ENCODE measurements around the gene GALK1. TPM values are rescaled to one million over a fixed set of nuclear protein-coding genes. Genes with fewer than 3 reads are reported as not detected.

The GALK1 gene
- total RNA-seq, 1 donor from 2014 or later: 20.2 TPM

DNA sequence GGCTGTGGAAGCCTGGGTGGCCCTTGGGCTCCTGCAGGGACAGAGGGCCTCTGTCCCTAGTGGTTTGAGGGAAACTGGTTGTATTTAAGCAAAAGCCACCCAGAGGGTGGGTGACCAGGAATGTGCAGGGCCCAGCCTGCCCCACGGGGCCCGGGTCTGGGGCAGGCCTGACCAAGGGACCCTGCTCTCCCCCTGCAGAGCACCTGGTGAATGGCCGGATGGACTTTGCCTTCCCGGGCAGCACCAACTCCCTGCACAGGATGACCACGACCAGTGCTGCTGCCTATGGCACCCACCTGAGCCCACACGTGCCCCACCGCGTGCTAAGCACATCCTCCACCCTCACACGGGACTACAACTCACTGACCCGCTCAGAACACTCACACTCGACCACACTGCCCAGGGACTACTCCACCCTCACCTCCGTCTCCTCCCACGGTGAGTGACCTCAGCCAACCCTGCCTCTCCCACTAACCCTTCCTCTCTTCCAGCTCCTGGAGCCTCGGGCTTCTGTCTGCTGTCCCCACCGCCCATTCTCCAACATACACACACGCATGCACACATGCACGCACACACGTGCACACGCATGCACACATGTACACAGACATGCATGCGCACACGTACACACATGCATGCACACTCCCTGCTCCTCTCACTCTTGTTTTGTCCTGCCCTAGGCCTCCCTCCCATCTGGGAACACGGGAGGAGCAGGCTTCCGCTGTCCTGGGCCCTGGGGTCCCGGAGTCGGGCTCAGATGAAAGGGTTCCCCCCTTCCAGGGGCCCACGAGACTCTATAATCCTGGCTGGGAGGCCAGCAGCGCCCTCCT lies 10.4 kb downstream of the GALK1 start:
- DNase-seq (no peak), ATAC-seq (no peak)
- intact Hi-C loops (cut with micrococcal nuclease): loop anchor here (5.0 kb wide), 1 partner anchor 82 kb away; no protein-coding TSS in a partner anchor

DNA sequence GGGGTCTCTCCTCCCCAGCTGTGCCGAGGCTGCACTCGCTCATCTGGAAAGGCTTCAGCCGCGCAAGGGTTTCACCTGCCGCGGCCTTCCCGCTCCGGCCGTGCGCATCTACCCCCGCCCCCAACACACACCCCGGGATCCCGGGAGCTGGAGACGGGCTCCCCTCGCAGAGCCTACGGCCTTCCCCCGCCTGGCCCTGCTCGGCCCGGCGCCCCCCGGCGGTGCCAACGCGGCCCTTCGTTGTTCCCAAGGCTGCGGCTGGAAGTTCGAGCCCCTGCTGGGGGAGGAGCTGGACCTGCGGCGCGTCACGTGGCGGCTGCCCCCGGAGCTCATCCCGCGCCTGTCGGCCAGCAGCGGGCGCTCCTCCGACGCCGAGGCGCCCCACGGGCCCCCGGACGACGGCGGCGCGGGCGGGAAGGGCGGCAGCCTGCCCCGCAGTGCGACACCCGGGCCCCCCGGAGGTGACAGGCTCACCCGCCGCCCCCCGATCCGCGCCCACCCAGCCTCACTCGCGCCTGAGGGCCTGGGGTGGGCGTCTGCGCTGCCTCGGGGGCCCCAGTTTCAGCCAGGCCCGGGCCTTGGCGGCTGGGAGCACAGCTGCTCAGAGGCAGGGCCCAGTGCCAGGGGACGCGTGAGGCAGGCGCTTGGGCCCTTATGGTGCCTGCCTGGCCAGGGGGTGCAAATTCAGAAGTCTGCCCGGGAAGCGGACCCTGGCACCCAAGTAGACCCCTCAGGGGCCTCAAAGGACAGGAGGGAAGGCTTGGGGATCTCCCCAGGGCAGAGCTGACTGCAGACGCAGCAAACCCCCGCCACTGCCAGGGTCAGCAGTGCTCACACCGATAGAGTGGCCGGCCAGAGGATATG lies 11.2 kb downstream of the GALK1 start:
- DNase-seq: peak; percentile 89
- intact Hi-C loops (cut with micrococcal nuclease): loop anchor here (5.0 kb wide), 1 partner anchor 81 kb away; no protein-coding TSS in a partner anchor
- peak; percentile 79 for ATAC-seq

DNA sequence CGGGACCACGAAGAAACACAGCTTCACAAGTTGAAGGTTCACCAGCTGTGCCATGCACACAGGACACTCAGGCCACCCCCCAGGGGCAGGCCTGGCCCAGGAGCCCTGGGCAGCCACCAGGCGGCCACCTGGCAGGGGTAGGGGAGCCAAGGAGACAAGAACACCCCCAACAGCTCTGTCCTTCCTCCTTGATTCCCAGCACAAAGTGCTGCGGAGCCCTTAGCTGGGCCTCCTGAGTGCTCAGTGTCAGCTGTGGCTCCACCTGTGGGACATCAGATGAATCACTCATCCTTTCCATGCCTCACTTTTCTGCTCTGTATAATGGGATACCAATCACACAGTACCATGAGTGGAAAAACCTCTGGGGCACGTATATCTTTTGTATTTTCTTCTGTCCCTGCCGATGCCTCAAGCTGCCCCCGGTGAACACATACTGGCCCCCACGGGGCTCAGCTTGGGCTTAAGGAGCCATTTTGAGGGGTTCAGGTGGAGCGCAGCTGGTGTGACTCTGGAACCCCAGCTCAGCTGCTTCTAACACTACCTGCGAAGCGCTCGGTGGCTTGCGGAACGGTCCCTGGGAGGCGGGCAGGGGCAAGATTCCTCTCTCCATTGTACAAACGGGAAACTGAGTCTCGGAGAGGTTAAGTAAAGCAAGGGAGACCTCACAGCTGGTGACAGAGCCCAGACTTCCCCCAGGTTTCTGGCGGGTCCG lies 12.0 kb downstream of the GALK1 start:
- ATAC-seq (no peak), DNase-seq (no peak)
- intact Hi-C loops (cut with micrococcal nuclease): loop anchor here (5.0 kb wide), 1 partner anchor 81 kb away; no protein-coding TSS in a partner anchor

DNA sequence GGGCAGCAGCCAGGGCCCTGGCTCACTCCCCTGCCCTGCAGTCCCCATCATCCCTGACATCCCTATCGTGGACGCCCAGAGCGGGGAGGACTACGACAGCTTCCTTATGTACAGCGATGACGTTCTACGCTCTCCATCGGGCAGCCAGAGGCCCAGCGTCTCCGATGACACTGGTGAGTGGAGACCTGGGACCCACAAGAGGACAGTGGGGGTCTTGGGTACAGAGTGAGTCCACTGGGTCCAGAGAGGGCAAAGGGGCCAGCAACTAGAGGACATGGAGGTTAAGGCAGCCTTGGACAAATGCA lies 12.6 kb downstream of the GALK1 start:
- DNase-seq (no peak), ATAC-seq (no peak)
- intact Hi-C loops (cut with micrococcal nuclease): loop anchor here (5.0 kb wide), 1 partner anchor 80 kb away; no protein-coding TSS in a partner anchor

DNA sequence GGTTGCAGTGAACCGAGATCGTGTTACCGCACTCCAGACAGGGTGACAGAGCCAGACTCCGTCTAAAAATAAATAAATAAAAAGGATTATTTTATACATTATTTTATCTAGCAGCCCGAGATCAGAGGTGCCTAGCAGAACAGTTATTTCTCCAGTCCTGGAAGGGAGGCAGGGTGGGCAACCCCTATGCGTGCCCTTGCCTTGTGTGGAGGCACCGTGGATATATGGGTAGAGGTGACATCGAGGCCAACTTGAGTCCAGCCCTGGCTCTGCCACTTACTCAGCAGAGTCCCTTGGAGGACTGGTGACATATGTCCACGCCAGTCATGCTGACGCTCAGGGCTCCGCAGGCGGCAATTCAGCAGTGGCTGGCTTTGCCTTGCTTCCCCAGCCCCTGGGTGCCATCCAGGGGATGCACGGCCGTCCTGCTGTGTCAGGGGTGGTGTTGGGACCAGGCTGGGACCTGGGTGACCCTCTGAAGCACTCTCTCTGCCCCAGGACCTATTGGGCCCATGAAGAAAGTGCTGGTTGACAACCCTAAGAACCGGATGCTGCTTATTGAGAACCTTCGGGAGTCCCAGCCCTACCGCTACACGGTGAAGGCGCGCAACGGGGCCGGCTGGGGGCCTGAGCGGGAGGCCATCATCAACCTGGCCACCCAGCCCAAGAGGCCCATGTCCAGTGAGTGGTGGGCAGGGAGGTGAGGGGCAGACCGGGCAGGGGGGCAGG lies 13.2 kb downstream of the GALK1 start:
- DNase-seq (no peak), ATAC-seq (no peak)
- intact Hi-C loops (cut with micrococcal nuclease): loop anchor here (5.0 kb wide), 1 partner anchor 80 kb away; no protein-coding TSS in a partner anchor

DNA sequence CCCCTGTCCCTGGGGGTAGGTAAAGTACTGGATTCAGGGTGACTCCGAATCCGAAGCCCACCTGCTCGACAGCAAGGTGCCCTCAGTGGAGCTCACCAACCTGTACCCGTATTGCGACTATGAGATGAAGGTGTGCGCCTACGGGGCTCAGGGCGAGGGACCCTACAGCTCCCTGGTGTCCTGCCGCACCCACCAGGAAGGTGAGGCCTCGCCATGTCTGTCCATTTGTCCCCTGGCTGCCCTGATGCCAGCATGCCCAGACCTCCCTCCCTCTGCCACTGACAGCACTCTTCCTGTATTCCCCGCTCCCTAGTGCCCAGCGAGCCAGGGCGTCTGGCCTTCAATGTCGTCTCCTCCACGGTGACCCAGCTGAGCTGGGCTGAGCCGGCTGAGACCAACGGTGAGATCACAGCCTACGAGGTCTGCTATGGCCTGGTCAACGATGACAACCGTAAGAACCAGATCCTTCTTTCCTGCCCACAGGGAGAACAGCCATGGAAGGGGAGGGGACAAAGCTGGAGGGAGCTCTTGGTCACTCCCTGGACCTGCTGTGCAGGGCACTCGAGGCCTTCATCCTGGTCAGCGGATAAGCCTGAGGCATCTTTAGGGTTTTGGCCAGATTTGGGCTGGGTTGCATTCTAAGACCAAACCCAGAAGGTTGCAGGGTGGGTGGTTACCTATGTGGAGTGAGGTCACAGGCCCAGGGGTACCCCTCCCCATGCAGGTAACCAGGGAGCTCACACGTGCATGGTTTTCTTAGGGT lies 14.2 kb downstream of the GALK1 start:
- intact Hi-C loops (cut with micrococcal nuclease): loop anchor here (5.0 kb wide), 1 partner anchor 79 kb away; no protein-coding TSS in a partner anchor
- ATAC-seq (no peak), DNase-seq (no peak)

DNA sequence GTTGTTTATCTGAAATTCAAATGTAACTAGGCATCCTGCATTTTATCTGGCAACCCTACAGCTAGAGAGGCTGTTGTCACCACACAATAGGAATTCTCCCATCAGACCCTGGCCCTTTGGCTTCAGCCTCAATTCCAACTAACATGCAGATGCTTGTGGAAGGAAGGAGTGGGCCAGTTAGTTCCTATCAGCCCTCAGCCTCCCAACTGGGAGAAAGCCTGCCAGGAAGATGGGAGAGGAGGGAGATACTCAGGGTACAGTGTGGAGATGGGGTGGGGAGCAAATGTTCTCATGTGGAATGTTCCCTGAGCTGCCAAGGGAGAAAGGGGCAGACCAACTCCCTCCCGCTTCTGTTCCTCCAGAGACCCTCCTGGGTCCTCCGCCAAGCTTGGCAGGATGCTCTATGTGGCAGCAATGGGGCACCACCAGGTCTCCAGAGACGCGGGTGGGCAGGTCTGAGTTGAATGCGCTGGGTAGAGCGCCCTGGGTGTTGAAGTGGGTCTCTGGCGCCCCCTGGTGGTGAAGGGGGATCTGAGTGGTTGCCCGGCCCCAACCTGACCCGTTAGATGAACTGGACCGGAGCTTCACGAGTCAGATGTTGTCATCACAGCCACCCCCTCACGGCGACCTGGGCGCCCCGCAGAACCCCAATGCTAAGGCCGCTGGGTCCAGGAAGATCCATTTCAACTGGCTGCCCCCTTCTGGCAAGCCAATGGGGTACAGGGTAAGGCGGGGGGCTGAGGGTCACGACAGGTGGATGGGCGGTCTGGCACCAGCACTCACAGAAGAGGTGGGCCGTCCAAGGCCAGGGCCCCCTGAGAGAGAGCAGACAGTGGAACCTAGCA lies 15.2 kb downstream of the GALK1 start:
- ATAC-seq: peak; percentile 72

DNA sequence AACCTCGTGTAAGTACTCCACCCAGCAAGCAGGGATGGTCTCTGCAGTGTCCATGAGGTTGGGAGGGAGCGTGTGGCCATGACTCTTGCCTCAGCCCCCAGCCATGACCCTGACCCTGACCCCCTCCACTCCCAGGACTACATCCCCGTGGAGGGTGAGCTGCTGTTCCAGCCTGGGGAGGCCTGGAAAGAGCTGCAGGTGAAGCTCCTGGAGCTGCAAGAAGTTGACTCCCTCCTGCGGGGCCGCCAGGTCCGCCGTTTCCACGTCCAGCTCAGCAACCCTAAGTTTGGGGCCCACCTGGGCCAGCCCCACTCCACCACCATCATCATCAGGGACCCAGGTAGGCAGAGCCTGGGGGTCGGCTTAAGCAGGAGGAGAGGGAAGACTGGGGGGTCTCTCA lies 16.3 kb downstream of the GALK1 start:
- no peak for ATAC-seq
- intact Hi-C loops (cut with micrococcal nuclease): loop anchor here (5.0 kb wide), 2 partner anchors 66 to 116 kb away; partner anchors contain the start of gene SMIM5
- DNase-seq: no peak

More for the DNA sequence above, 15.2 kb downstream of the GALK1 start:
- DNase-seq: peak; percentile 94
- intact Hi-C loops (cut with micrococcal nuclease): loop anchor here (5.0 kb wide), 3 partner anchors 67 to 117 kb away; partner anchors contain the start of gene SMIM5

DNA sequence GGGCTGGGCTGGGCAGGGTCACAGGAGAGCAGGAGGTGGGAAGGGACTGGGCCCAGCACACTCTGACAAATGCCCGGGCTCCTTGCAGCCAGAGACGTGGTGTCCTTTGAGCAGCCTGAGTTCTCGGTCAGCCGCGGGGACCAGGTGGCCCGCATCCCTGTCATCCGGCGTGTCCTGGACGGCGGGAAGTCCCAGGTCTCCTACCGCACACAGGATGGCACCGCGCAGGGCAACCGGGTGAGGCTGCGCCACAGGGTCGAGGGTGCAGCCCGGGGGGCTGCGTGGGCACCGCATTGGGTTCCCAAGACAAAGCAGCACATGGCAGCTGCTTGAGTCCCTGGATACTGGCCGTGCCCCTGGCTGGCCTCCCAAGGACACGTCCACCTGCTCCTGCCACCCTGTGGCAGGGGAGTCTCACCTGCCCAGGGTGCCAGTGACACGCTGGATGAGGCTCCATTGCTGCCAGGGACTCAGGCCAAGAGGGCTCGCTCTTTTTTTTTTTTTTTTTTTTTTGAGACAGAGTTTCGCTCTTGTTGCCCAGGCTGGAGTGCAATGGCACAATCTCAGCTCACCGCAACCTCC lies 21.3 kb downstream of the GALK1 start:
- intact Hi-C loops (cut with micrococcal nuclease): no loop called here
- ATAC-seq (no peak), DNase-seq (no peak)

DNA sequence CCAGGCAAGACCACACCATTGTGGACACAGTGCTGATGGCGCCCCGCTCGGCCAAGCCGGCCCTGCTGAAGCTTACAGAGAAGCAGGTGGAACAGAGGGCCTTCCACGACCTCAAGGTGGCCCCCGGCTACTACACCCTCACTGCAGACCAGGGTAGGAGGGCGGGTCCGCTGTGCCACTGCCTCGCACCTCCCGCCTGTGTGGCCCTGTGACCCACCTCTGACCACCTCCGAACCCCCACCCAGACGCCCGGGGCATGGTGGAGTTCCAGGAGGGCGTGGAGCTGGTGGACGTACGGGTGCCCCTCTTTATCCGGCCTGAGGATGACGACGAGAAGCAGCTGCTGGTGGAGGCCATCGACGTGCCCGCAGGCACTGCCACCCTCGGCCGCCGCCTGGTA lies 22.7 kb downstream of the GALK1 start:
- ATAC-seq (no peak), DNase-seq (no peak)
- intact Hi-C loops (cut with micrococcal nuclease): no loop called here

DNA sequence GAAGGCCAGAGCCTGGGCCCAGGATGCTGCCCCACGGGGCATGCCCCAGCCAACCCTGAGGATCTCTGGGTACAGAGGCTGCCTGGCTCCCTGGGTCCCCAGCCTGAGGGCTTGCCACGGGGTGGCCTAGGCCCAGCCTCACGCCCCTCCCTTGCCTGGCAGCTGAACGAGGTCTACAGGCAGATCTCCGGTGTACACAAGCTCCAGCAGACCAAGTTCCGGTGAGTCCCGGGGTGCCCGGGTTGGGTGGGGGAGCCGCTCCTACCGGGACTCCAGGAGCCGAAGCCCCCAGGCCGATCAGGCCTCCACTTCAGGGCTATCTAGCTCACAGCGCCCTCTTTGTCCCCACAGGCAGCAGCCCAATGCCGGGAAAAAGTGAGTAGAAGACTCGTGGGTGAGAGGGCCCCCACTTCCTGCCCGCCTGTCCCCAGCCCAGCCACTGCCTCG lies 24.3 kb downstream of the GALK1 start:
- ATAC-seq: no peak
- intact Hi-C loops (cut with micrococcal nuclease): no loop called here
- no peak for DNase-seq

DNA sequence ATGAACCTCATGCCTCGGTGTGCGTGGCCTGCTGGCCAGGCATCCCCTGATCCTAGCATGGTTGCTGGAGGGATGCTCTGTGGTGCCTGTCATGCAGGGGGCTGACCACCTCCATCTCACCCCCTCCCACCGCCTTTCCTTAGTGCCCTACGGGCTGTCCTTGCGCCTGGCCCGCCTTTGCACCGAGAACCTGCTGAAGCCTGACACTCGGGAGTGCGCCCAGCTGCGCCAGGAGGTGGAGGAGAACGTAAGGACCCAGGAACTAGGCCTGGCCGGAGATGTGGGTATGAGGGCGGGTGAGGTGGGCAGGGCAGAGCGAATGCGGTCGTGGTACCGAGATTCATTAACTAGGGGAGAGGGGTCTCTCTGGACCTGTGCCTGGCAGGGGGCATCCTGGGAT lies 24.8 kb downstream of the GALK1 start:
- intact Hi-C loops (cut with micrococcal nuclease): no loop called here
- no peak for DNase-seq
- ATAC-seq: no peak

DNA sequence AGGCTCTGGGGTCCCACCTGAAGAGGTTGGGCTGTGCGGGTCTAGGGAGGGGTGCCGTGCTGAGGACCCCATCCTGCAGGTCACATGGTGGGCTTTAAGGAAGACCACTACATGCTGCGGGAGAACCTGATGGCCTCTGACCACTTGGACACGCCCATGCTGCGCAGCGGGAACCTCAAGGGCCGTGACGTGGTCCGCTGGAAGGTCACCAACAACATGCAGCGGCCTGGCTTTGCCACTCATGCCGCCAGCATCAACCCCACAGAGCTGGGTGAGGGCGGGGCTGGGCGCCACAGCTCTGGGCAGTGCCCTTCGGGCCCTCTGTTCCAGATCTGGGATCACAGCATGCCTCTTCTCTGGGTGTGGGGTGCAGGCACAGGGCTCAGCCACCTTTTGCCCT lies 25.2 kb downstream of the GALK1 start:
- DNase-seq (no peak), ATAC-seq (no peak)
- intact Hi-C loops (cut with micrococcal nuclease): no loop called here

DNA sequence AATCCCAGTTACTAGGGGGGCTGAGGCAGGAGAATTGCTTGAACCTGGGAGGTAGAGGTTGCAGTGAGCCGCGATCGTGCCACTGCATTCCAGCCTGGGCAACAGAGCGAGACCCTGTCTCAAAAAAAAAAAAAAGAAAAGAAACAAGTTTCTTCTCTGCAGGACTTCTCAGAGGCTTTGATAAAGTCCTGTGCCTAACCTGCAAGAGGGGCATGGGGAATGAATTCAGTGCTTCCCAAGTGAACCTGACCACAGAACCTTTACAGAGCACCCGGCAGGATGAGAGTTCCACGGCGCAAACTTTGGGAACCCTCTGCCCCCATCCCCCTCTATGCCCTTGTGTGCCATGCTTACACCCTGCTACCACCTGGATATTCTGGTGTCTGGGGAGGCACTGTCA lies 25.8 kb downstream of the GALK1 start:
- no peak for ATAC-seq
- intact Hi-C loops (cut with micrococcal nuclease): no loop called here
- no peak for DNase-seq

DNA sequence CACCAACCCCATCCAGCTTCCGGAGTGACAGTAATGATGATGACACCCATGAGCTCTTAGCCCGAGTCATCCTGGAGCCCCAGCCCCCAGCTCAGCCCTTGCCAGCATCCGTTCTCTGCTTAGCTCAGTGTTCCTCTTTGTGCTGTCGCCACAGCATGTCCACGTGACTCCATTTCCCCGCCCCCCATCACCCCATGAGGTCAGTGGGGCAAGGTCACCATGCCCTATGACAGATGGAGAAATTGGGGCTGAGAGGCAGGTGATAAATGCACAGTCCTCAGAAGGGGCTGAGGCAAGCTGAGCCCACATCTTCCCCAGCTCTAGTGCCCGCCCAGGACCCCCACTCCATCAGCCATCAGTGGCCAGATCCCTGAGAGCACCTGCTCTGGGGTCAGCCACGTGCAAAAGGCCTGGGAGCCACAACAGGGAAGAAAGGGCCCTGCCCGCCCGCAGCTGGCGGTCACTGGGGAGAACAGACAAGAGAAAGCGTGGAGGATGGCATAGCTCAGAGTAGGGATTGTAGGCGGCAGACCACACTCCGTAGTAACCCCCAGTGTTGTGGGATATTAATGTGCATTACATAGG lies 26.7 kb downstream of the GALK1 start:
- ATAC-seq (peak; percentile 34), DNase-seq (no peak)
- intact Hi-C loops (cut with micrococcal nuclease): no loop called here
